COLO668 (cell line): ENCODE data around the gene XAB2.
"Not testable (repeated sequence)": the region's sequence is repeated elsewhere in the genome, so short reads cannot be mapped to it uniquely, and the experiment has no call there.

Experiments used
- DNase-seq: peaks from one replicate; lab custom pipeline; 2025; ENCODE audit not compliant: unreplicated experiment; lab: John Stamatoyannopoulos, UW

XAB2 gene

GRCh38 chr19:7650148-7650547 lies 20.8 kb upstream of the XAB2 start:
- no peak for DNase-seq

- no peak for DNase-seq
Measured at GRCh38 chr19:7648265-7649014, 19.1 kb upstream of the XAB2 start.

- no peak for DNase-seq
Measured at GRCh38 chr19:7647156-7647555, 17.8 kb upstream of the XAB2 start.

GRCh38 chr19:7646426-7646700 lies 17.0 kb upstream of the XAB2 start:
- no peak for DNase-seq

GRCh38 chr19:7645656-7646425 lies 16.5 kb upstream of the XAB2 start:
- no peak for DNase-seq

- no peak for DNase-seq
Measured at GRCh38 chr19:7645163-7645562, 15.8 kb upstream of the XAB2 start.

- DNase-seq, result no peak
Measured at GRCh38 chr19:7644550-7644877, 15.2 kb upstream of the XAB2 start.

- DNase-seq, result not testable (repeated sequence)
Measured at GRCh38 chr19:7643629-7644549, 14.5 kb upstream of the XAB2 start.

- no peak for DNase-seq
Measured at GRCh38 chr19:7643031-7643415, 13.7 kb upstream of the XAB2 start.

GRCh38 chr19:7642295-7643030 lies 13.1 kb upstream of the XAB2 start:
- DNase-seq, result no peak

- no peak for DNase-seq
Measured at GRCh38 chr19:7641290-7642276, 12.2 kb upstream of the XAB2 start.

- no peak for DNase-seq
Measured at GRCh38 chr19:7640803-7641202, 11.5 kb upstream of the XAB2 start.

- no peak for DNase-seq
Measured at GRCh38 chr19:7639863-7640348, 10.6 kb upstream of the XAB2 start.

GRCh38 chr19:7638802-7639465 lies 9.6 kb upstream of the XAB2 start:
- DNase-seq, result no peak

- DNase-seq, result peak; percentile 35
Measured at GRCh38 chr19:7637374-7638256, 8.3 kb upstream of the XAB2 start.

- DNase-seq, result peak; percentile 94
Measured at GRCh38 chr19:7636691-7637373, 7.5 kb upstream of the XAB2 start, which contains the start of gene STXBP2. TSS of gene STXBP2 (plus strand) at chr19:7637110. CDS start at chr19:7637150, 40 bp downstream.

- peak; percentile 21 for DNase-seq
Measured at GRCh38 chr19:7636317-7636690, 7.0 kb upstream of the XAB2 start.

- no peak for DNase-seq
Measured at GRCh38 chr19:7635670-7636069, 6.3 kb upstream of the XAB2 start.
